ENCODE results near the gene HMGCS2.
A peak's percentile ranks its signal among the peaks of the same experiment; 100 is the strongest.
"Not testable (repeated sequence)": the region's sequence is repeated elsewhere in the genome, so short reads cannot be mapped to it uniquely, and the experiment has no call there.

The HMGCS2 gene

DNA sequence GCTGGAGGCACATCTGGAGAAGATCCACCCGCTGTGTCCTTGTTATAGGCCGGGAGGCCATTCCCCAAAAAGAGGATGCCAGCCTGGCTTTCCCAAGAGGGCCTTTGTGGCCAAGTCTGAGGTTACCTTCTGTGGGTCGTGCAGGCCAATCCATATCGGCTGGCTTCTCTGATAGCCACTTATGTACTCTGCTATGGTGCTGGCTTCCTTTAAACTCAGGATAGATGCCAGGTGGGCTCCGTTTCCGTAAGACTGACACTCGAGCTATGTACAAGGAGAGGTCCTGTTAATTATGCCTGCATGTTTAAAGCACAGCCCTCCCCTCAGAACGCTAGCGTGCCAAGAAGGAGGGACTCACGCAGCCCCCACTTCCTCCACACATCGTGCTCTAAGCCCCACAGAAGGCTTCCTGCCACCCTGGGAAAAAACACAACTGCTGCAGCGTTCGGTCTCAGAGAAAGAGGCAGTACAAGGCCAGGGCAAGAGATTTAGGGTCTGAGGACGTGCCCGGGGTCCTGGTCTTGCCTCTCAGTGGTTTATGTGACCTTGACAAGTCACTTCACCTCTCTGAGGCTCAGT is 31.0 kb upstream of the HMGCS2 start:
- Histone ChIP-seq H3K36me3 (replicated peaks) (no peaks in the 10 kb centered on the region), H3K27me3 (ENCODE audit: low read depth) (no peaks in the 10 kb centered on the region), H3K4me3 (no peak overlapping the region), H3K4me1 (no peaks in the 10 kb centered on the region), H3K9me3 (no peaks in the 10 kb centered on the region)
- in situ Hi-C loops (cut with MboI; ENCODE audit: low sequenced_read_pairs): loop anchor here (25.0 kb wide), 1 partner anchor 212 kb away; no protein-coding TSS in a partner anchor
- no peak for DNase-seq (ENCODE audit: low spot score in 2 of 2)

DNA sequence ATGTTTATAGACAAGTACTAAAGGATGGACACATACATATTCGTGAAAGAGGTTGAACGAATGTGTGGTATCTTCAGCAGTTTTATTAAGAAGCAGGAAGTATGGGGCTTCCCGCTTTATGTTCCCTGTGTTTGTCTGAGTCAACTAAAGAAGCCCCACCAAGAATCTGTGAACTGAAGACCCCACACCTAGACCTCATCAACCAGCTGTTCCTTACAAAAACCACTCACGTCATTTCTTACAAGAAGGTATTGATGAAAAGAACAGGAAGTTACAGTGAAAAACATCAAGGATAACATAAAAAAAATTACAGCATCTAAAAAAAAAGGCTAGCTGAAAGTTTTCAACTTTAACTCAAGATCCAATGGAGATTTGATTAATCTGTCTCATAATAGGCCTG is 30.3 kb upstream of the HMGCS2 start:
- no peak for DNase-seq (ENCODE audit: low spot score in 2 of 2)
- in situ Hi-C loops (cut with MboI; ENCODE audit: low sequenced_read_pairs): no loop called here
- H3K9me3 ChIP-seq: no peaks in the 10 kb centered on the region
- H3K4me3 ChIP-seq: no peak overlapping the region
- H3K27me3 ChIP-seq (ENCODE audit: low read depth): no peaks in the 10 kb centered on the region
- no peaks in the 10 kb centered on the region for H3K36me3 ChIP-seq (replicated peaks)
- H3K4me1 ChIP-seq: no peaks in the 10 kb centered on the region

DNA sequence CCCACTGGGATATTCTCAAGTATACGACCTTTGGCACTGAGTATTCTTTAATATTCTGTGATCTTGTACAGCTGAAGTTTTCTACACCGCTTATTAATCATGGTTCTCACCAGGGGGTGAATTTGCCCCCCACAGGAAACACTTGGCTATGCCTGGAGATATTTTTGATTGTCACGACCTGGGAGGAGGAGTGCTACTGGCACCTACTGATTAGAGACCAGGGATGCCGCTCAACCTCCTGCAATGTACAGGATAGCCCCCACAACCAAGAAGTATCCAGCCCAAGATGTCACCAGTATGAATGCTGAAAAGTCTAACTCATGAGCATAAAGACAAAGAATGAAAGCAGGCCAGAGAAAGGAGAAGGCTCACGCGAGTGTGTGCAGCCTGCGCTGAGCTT is 28.9 kb upstream of the HMGCS2 start:
- no peaks in the 10 kb centered on the region for H3K9me3 ChIP-seq
- no peaks in the 10 kb centered on the region for H3K36me3 ChIP-seq (replicated peaks)
- in situ Hi-C loops (cut with MboI; ENCODE audit: low sequenced_read_pairs): no loop called here
- no peaks in the 10 kb centered on the region for H3K27me3 ChIP-seq (ENCODE audit: low read depth)
- no peaks in the 10 kb centered on the region for H3K4me1 ChIP-seq
- no peak overlapping the region for H3K4me3 ChIP-seq
- no peak for DNase-seq (ENCODE audit: low spot score in 2 of 2)

DNA sequence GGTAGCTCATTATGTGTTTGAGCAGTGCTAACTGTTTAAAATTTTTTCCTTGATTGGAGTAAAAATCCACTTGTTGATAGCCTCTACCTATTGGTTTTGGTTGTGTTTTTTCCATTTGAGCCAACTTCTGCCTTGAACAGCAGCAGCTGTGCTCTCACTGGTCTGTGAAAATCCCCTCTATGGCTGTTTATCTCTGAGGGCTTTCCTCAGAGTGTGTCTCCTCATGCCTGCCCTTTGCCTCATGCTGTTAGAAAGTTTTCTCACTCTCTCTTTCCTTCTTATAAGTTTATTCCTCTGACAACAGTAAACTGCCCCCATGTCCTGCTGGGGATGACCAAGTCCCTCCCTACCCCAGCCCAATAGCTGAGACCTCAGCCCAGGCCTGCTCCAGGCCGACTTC is 28.5 kb upstream of the HMGCS2 start:
- H3K27me3 ChIP-seq (ENCODE audit: low read depth): no peaks in the 10 kb centered on the region
- no peaks in the 10 kb centered on the region for H3K9me3 ChIP-seq
- H3K36me3 ChIP-seq (replicated peaks): no peaks in the 10 kb centered on the region
- in situ Hi-C loops (cut with MboI; ENCODE audit: low sequenced_read_pairs): no loop called here
- no peak for DNase-seq (ENCODE audit: low spot score in 2 of 2)
- no peaks in the 10 kb centered on the region for H3K4me1 ChIP-seq
- no peak overlapping the region for H3K4me3 ChIP-seq

DNA sequence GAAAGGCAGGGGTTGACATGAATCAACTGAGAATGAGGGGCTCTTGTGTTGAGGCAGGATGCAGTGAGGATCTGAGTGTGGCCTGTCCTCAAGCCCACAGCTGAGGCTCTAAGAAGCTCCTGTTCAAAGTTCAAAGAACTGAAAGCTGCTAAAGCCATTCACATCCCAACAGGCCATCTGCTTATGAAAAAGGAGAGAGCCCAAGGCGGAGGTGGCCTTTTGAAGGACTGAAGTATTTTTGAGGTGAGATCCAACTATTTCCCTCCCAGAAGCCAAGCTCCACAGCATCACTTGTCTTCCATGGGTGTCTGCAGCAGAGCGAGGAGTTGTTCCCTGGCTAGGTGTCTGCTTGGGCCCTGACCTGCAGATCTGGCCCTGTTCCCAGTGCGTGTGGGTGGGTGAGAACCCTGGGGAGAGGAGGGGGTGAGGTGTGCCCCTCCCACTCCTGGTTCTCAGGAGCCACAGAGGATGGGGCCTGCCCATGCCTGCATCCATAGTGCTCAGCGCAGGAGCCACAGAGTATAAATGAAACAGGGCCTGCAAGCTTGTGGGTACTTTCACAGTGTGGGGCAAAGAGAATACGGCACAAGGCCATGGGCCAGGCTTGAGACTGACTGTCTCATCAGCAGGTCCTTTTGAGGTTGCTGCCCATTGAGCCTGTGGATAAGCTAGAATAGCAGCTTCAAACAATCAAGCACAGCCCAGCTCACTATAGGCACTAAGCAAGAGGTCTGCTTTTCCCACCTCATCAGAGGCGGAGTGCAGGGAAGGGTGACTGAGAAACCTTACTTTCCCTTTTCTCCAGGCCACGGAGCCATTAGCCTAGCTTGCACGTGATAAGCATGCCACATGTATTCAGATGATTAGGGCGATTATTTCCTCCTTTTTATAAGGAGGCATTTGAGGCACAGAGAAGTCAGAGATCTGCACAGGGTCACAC is 26.8 kb upstream of the HMGCS2 start:
- in situ Hi-C loops (cut with MboI; ENCODE audit: low sequenced_read_pairs): no loop called here
- Histone ChIP-seq H3K9me3 (no peaks in the 10 kb centered on the region), H3K4me3 (no peak overlapping the region), H3K4me1 (peaks cover 5% of the 10 kb centered on the region), H3K27me3 (ENCODE audit: low read depth) (no peaks in the 10 kb centered on the region), H3K36me3 (replicated peaks) (no peaks in the 10 kb centered on the region)
- no peak for DNase-seq (ENCODE audit: low spot score in 2 of 2)

DNA sequence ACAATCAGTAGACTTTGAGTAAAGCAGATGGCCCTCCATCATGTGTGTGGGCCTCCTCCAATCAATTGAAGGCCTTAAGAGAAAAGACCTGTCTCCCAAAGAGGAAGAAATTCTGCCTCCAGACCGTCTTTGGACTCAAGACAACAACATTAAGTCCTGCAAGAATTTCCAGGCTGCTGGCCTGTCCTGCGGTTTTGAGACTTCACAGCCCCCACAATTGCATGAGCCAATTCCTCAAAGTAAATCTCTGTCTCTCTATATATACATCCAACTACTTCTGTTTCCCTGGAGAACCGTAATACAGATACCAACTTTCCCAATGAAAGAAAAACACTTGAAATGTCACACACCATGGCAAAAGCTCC is 26.2 kb upstream of the HMGCS2 start:
- Histone ChIP-seq H3K9me3 (no peaks in the 10 kb centered on the region), H3K36me3 (replicated peaks) (no peaks in the 10 kb centered on the region), H3K4me3 (no peak overlapping the region), H3K4me1 (peaks cover 10% of the 10 kb centered on the region), H3K27me3 (ENCODE audit: low read depth) (no peaks in the 10 kb centered on the region)
- no peak for DNase-seq (ENCODE audit: low spot score in 2 of 2)
- in situ Hi-C loops (cut with MboI; ENCODE audit: low sequenced_read_pairs): no loop called here

DNA sequence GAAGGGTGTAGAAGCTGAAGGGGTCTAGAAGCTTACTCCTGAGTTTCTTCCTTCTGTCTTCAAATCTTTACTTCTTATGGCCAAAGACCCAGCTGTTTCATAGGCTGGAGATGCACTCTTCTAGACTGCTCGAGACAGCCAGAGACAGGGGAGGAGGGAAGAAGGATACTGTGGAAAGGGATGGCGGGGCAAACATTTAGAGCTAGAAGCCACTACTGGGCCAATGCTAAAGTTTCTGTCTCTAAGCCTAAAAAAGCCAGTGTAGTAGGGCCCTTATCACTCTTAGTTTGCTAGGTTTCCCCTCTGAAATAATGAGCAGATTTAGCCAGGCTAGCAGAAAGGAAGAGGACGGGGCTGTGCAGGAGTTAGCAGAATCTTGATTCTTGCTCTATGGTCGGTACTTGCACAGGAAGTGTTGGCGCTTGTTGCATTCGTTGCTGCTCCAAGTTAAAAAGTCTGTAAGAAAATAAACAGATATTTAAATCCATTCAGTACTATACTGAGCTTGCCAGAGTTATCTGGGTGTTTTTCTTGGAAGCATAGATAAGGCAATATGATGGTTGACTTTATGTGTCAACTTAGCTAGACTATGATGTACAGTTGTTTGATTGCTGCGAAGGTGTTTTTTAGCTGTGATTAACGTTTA is 25.6 kb upstream of the HMGCS2 start:
- no peak overlapping the region for H3K4me3 ChIP-seq
- no peak for DNase-seq (ENCODE audit: low spot score in 2 of 2)
- no peaks in the 10 kb centered on the region for H3K9me3 ChIP-seq
- no peaks in the 10 kb centered on the region for H3K36me3 ChIP-seq (replicated peaks)
- peaks cover 10% of the 10 kb centered on the region for H3K4me1 ChIP-seq
- in situ Hi-C loops (cut with MboI; ENCODE audit: low sequenced_read_pairs): no loop called here
- no peaks in the 10 kb centered on the region for H3K27me3 ChIP-seq (ENCODE audit: low read depth)

DNA sequence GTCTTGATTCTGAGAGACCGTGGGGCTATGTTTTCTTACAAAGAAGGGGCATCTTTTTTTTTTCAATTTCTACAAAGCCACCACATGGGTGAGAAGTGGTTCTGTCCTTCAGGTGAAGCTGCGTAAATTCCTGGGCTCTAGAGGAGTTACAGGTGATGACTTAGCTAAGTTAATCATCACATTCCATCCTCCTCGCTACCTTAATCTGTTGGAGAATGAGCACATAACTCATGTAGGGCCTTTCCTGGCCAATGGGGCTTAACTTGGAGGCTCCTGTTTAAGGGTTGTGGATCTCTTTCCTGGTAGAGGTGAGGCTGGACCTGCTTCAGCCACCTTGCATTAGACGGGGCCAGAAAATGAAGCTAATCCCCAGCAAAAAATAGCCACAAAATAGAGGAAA is 22.7 kb upstream of the HMGCS2 start:
- no peaks in the 10 kb centered on the region for H3K9me3 ChIP-seq
- in situ Hi-C loops (cut with MboI; ENCODE audit: low sequenced_read_pairs): no loop called here
- no peaks in the 10 kb centered on the region for H3K27me3 ChIP-seq (ENCODE audit: low read depth)
- no peak overlapping the region for H3K4me3 ChIP-seq
- H3K36me3 ChIP-seq (replicated peaks): no peaks in the 10 kb centered on the region
- peaks cover 10% of the 10 kb centered on the region for H3K4me1 ChIP-seq
- no peak for DNase-seq (ENCODE audit: low spot score in 2 of 2)

DNA sequence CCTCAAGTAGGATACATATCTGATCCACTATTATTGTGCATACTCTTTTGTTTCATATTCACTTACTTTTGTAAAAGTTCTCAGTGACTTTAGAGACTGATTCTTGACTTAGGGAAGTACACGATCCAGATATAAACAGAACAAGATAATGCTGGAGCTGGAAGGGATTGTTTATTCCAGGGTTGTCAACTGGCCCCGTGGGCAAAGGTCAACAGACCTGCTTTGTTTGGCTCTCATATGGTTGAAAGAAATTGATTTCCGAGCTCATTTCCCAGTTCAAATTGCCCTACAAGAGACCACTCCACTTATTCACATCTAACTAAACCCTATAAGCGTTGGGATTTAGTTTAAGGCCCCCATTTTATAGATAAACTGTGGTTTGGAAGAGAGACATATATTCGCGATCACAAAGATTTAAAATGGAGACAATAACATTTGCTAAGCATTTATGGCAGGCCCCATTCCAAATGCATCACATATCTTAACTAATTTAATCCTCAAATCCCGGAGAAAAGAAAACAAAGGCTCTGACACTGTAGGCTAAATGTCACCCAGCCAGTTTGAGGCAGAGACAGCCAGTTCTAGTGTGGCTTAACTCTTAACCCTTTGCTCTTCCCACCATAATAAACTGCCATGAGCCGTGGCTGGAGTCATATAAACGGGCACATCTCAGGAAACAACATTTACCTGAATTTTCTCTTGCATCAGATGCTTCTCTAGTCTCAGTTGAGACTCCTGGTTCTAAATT is 21.9 kb upstream of the HMGCS2 start:
- DNase-seq (ENCODE audit: low spot score in 2 of 2): peak in 1 of 2 experiments; percentile 11
- in situ Hi-C loops (cut with MboI; ENCODE audit: low sequenced_read_pairs): no loop called here
- Histone ChIP-seq H3K9me3 (no peaks in the 10 kb centered on the region), H3K4me1 (peaks cover 10% of the 10 kb centered on the region), H3K27me3 (ENCODE audit: low read depth) (no peaks in the 10 kb centered on the region), H3K4me3 (no peak overlapping the region), H3K36me3 (replicated peaks) (no peaks in the 10 kb centered on the region)

DNA sequence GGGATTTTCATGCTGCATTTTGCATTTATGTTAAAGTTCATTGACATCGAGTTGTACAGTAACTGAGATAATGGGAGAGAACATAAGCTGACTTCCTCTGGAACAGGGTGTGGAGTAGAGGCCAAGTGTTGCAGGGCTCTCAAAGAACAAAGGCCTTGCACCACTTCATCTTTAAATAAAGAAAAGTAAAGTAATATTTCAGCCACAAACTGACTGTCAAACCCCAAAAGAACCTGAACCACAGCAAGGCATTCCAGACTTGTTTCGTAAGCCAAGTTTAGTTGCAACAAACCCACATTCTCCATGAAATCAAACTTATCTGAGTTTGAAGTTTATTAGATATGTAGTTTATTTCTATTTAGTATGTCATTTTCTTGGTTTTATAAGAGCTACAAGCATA is 19.1 kb upstream of the HMGCS2 start:
- Histone ChIP-seq H3K4me3 (no peak overlapping the region), H3K36me3 (replicated peaks) (no peaks in the 10 kb centered on the region), H3K27me3 (ENCODE audit: low read depth) (no peaks in the 10 kb centered on the region), H3K9me3 (no peaks in the 10 kb centered on the region), H3K4me1 (peaks cover 10% of the 10 kb centered on the region)
- in situ Hi-C loops (cut with MboI; ENCODE audit: low sequenced_read_pairs): no loop called here
- DNase-seq (ENCODE audit: low spot score in 2 of 2): no peak

DNA sequence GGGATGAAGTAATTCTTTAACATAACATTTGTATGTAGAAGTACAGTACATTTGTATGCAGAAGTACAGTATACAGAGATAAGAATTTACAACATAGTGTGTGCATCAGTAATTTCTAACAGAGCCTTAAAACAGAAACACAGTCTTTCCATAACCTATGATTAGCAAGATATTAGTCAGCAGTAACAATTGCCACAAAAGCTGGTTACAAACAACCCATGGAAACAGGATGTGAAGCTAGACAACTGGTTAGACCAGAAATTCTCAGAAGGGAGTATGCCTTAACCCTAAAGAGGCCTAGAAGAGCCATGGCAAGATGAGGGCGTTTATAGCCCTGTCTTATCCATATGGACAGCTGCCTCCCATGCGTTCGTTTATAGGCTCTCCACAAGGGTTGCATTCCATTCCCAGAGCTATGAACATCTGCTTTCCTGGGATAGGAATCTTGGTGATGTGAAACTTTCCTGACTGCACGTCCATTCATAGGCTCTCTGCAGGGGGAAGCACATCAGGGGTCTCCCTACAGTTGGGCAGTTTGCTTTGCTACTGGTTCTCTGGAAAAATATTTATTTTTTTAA is 17.9 kb upstream of the HMGCS2 start:
- DNase-seq (ENCODE audit: low spot score in 2 of 2); H3K4me3 ChIP-seq; H3K36me3 ChIP-seq (replicated peaks); in situ Hi-C loops (cut with MboI; ENCODE audit: low sequenced_read_pairs); H3K27me3 ChIP-seq (ENCODE audit: low read depth); H3K9me3 ChIP-seq: not testable (repeated sequence)
- peaks cover 10% of the 10 kb centered on the region for H3K4me1 ChIP-seq

DNA sequence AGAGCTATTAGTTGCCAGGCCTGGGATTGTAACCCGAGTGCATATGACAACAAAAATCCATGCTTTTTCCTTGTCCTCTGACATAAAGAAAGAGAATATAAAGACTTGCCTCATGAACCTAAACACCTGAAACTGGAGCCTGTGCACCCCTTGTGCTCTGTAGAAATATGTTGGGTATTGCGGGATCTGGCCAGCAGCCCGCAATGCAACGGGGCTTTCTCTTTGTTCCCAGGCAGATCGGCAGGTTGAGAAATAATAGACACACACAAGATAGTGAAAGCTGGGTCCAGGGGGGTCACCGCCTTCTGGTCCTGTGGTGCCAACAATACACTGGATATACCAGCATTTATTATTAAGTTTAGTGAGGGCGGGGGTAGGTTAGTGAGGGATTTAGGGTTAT is 17.3 kb upstream of the HMGCS2 start:
- DNase-seq (ENCODE audit: low spot score in 2 of 2); H3K27me3 ChIP-seq (ENCODE audit: low read depth); H3K36me3 ChIP-seq (replicated peaks); H3K9me3 ChIP-seq; H3K4me3 ChIP-seq; in situ Hi-C loops (cut with MboI; ENCODE audit: low sequenced_read_pairs); H3K4me1 ChIP-seq: not testable (repeated sequence)

DNA sequence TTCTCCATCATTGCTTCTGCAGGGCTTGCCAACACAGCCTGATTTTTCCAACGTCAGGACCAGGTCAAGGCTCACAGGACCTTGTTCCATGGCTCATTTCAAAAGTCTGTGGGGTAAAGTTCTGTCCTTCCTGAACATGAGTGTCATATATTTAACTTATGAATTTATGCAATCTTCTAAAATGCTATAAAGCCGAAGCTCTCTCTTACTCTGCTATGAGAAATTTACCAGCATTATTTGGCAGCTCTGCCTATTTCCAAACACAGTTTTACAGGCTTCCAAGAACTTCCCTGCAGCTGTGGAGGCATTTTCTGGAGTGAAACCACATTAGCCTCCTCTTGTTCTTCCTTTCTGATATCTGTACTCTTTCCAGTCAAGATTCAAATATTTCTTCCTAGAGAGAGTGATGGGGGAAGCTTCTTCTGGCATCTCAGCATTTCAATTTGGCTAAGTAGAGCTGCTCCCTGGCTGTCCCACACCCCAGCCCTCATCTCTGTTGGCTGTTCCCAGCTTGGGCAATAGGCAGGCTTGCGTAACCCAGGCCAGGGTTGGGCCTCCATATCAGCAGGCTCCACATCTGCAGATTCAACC is 15.6 kb upstream of the HMGCS2 start:
- in situ Hi-C loops (cut with MboI; ENCODE audit: low sequenced_read_pairs): no loop called here
- no peaks in the 10 kb centered on the region for H3K9me3 ChIP-seq

More for the DNA sequence above, 15.6 kb upstream of the HMGCS2 start:
- H3K36me3 ChIP-seq (replicated peaks): no peaks in the 10 kb centered on the region
- H3K4me3 ChIP-seq: no peak overlapping the region
- no peaks in the 10 kb centered on the region for H3K4me1 ChIP-seq
- DNase-seq (ENCODE audit: low spot score in 2 of 2): no peak
- no peaks in the 10 kb centered on the region for H3K27me3 ChIP-seq (ENCODE audit: low read depth)
